ENCODE data around the gene AP5S1. TPM values are rescaled to one million over a fixed set of nuclear protein-coding genes. Genes with fewer than 3 reads are reported as not detected.

Gene AP5S1
- total and polyA plus RNA-seq, 10 of the 15 experiments (the other 5 are each of a cell fraction or from before 2014, with no cell fraction given) = 3.8 to 13.2 (median 7.8) TPM

GRCh38 chr20:3804254-3804751 lies 16.0 kb upstream of the AP5S1 start:
- TF ChIP-seq TCF3 (IDR thresholded peaks at IDR 0.05; ENCODE audit: borderline replicate concordance, insufficient read depth, low read depth, low read length) (no peak), RELA (IDR thresholded peaks at IDR 0.05; ENCODE audit: borderline replicate concordance, partially characterized antibody) (no peak), NR2C2 (IDR thresholded peaks at IDR 0.05; ENCODE audit: borderline replicate concordance, control insufficient read depth, insufficient read length, low read depth) (no peak), STAT1 (conservative IDR thresholded peaks at IDR 0.05) (no peak), BCL11A (IDR thresholded peaks at IDR 0.05; ENCODE audit: low read depth, low read length) (no peak), ATF2 (IDR thresholded peaks at IDR 0.05; ENCODE audit: low read length) (no peak), IKZF1 (conservative IDR thresholded peaks at IDR 0.05) (no peak)
- Histone ChIP-seq H3K79me2 (ENCODE audit: control insufficient read depth, insufficient read depth, low read length) (peaks cover 2% of the 10 kb centered on the region), H4K20me1 (ENCODE audit: control insufficient read depth, insufficient read depth) (no peaks in the 10 kb centered on the region), H3K36me3 (ENCODE audit: control insufficient read depth in 2 of 2, insufficient read depth in 2 of 2, low read length in 1 of 2) (peaks cover 23 to 28% of the 10 kb centered on the region in 2 experiments), H3K9me3 (replicated peaks; ENCODE audit: control insufficient read depth, insufficient read depth, low read length) (no peaks in the 10 kb centered on the region), H3K4me1 (ENCODE audit: control insufficient read depth, insufficient read depth, low read length) (peaks cover 21% of the 10 kb centered on the region), H3K4me2 (ENCODE audit: control insufficient read depth, insufficient read depth) (no peak overlapping the region), H3K4me3 (no peak overlapping the region), H2AFZ (ENCODE audit: control insufficient read depth, low read depth, low read length) (no peak overlapping the region), H3K9ac (ENCODE audit: control insufficient read depth, insufficient read depth, low read length) (no peak overlapping the region), H3K27ac (ENCODE audit: control insufficient read depth, insufficient read depth) (no peak overlapping the region), H3K27me3 (replicated peaks in 1 of 2; ENCODE audit: control insufficient read depth in 2 of 2, insufficient read depth in 2 of 2, low read length in 1 of 2) (no peaks in the 10 kb centered on the region)
- FAIRE-seq (no peak), DNase-seq (ENCODE audit: low read depth, low spot score) (no peak), ATAC-seq (no peak)
- CTCF ChIA-PET = no interaction called here
- in situ Hi-C loops (cut with MboI) (no loop called here), intact Hi-C loops (cut with micrococcal nuclease; ENCODE audit: unreplicated experiment) (no loop called here)
- WGBS (ENCODE audit: insufficient coverage, insufficient replicate concordance, low lambda C conversion rate, missing lambda C conversion rate) = 87% methylated on average over 11 of the region's 11 CpGs
- POLR2A ChIA-PET = no interaction called here
- RAD21 ChIA-PET (ENCODE audit: unreplicated experiment) = interaction anchor here (1.4 kb wide), 1 partner anchor 16 kb away, joined by 3 read pairs; the partner anchor contains the start of gene AP5S1
- no TSS peak for BruUV-seq (replicated peaks)
- SMC1A ChIA-PET (ENCODE audit: uncharacterized antibody, unreplicated experiment) = interaction anchor here (1.5 kb wide), 1 partner anchor 14 kb away, joined by 4 read pairs; no protein-coding TSS in a partner anchor
